ENCODE results near the gene SLC35F4.
"Not testable (repeated sequence)": the region's sequence is repeated elsewhere in the genome, so short reads cannot be mapped to it uniquely, and the experiment has no call there.

SLC35F4 gene

GRCh38 chr14:57796556-57796955, 69.3 kb downstream of the SLC35F4 start:
- DNase-seq (ENCODE audit: low read depth) = no peak

- no peak for DNase-seq (ENCODE audit: low read depth)
These were observed 80.8 kb downstream of the SLC35F4 start for GRCh38 chr14:57785058-57785457.

GRCh38 chr14:57771801-57772200, 94.1 kb downstream of the SLC35F4 start:
- DNase-seq (ENCODE audit: low read depth) = no peak

GRCh38 chr14:57769863-57770523, 95.9 kb downstream of the SLC35F4 start:
- no peak for DNase-seq (ENCODE audit: low read depth)

- no peak for DNase-seq (ENCODE audit: low read depth)
These were observed 104.1 kb downstream of the SLC35F4 start for GRCh38 chr14:57761800-57762199.

- no peak for DNase-seq (ENCODE audit: low read depth)
These were observed 105.0 kb downstream of the SLC35F4 start for GRCh38 chr14:57760896-57761295.

- no peak for DNase-seq (ENCODE audit: low read depth)
These were observed 110.8 kb downstream of the SLC35F4 start for GRCh38 chr14:57755018-57755521.

GRCh38 chr14:57754527-57754926, 111.4 kb downstream of the SLC35F4 start:
- no peak for DNase-seq (ENCODE audit: low read depth)

GRCh38 chr14:57753821-57754220, 112.1 kb downstream of the SLC35F4 start:
- no peak for DNase-seq (ENCODE audit: low read depth)

- DNase-seq (ENCODE audit: low read depth) = not testable (repeated sequence)
These were observed 113.7 kb downstream of the SLC35F4 start for GRCh38 chr14:57752142-57752695.

GRCh38 chr14:57751400-57751799, 114.5 kb downstream of the SLC35F4 start:
- DNase-seq (ENCODE audit: low read depth) = no peak

- no peak for DNase-seq (ENCODE audit: low read depth)
These were observed 116.6 kb downstream of the SLC35F4 start for GRCh38 chr14:57749267-57749666.

GRCh38 chr14:57748279-57748678, 117.6 kb downstream of the SLC35F4 start:
- DNase-seq (ENCODE audit: low read depth) = no peak

GRCh38 chr14:57747036-57747435, 118.9 kb downstream of the SLC35F4 start:
- no peak for DNase-seq (ENCODE audit: low read depth)

GRCh38 chr14:57746563-57746962, 119.3 kb downstream of the SLC35F4 start:
- DNase-seq (ENCODE audit: low read depth) = no peak

- DNase-seq (ENCODE audit: low read depth) = no peak
These were observed 126.4 kb downstream of the SLC35F4 start for GRCh38 chr14:57739516-57739915.

- no peak for DNase-seq (ENCODE audit: low read depth)
These were observed 128.3 kb downstream of the SLC35F4 start for GRCh38 chr14:57737598-57737997.

GRCh38 chr14:57736391-57736790, 129.5 kb downstream of the SLC35F4 start:
- no peak for DNase-seq (ENCODE audit: low read depth)

- no peak for DNase-seq (ENCODE audit: low read depth)
These were observed 130.6 kb downstream of the SLC35F4 start for GRCh38 chr14:57735276-57735675.

- no peak for DNase-seq (ENCODE audit: low read depth)
These were observed 133.2 kb downstream of the SLC35F4 start for GRCh38 chr14:57732463-57733285.

GRCh38 chr14:57729208-57730187, 136.4 kb downstream of the SLC35F4 start:
- DNase-seq (ENCODE audit: low read depth) = no peak
